DMS53 treated with DMSO at 0.1 percent for 48 hours (cell line): ENCODE results near the gene AAR2.

Experiments
- DNase-seq: peaks from one replicate; lab custom pipeline; 2025; ENCODE audit not compliant: unreplicated experiment; lab: John Stamatoyannopoulos, UW

Gene AAR2

DNA sequence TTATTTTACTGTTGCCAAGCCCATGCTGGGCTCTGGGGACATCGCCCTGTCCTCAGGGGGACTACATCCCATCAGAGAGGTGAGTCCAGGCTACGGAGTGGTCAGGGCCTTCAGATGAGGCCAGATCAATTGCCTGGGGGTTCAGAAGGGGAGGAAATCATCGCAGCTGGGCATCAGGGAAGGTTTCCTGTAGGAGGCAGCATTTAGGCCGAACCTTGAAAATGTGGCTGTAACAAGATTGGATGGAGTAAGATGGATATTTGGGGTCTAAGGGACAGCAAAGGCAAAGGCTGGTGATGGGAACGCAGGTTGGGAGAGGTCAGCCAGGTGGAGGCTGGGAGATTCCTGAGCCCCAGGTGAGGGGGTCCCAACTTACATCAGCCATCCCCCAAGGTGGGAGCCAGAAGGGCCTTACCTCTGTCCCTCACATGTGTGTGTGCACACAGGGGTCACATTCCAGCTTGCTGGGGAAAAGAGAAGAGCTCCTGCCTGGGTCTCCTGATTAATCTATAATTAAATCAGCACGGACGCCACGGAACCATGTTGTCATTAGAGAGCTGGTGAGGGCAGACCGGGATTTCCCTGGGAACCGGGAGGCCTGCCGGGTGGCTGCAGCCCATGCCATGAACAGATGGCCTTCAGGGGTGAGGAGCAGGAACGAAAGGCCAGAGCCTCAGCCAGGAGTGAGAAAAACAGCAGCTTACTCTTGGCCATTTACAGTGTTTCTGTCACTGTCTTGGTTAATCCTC, 39.3 kb downstream of the AAR2 start:
- DNase-seq, result no peak

DNA sequence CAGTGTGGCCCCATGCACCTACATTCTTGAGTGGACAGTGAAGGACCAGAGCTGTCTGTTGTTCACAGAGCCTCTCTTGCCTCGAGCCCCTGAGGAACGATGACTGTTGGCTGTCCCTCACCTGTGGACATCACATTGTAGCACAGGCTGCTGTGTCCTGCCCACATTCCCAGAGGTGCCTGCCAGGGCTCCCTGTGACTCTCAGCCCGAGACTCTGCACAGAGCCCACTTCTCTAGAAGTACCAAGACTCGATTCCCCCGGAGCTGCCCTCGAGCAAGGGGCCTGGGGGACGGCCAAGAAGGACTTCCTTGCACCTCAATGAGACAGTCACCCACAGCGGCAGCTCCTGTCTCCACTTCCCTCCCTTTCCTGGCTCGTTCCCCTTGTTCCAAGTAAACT, 41.3 kb downstream of the AAR2 start:
- no peak for DNase-seq

DNA sequence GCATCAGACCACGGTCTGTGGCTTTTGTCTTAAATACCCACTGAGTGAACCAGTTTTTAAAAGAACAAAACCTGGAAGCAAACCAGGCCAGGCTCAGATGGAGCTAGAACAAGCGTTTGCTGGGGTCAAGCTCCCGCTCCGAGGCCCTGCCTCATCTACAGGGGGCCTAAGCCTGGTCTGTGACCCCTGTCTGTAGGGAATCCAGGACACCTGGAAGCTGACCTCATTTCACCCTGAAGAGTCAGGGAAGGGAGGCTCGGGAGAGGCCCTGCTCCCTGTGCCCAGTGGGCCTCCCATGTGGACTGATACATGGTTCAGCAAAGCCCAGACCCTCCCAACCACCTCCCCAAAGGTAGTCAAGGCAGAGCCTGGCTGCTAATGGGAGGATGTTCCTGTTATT, 43.1 kb downstream of the AAR2 start:
- DNase-seq, result no peak

DNA sequence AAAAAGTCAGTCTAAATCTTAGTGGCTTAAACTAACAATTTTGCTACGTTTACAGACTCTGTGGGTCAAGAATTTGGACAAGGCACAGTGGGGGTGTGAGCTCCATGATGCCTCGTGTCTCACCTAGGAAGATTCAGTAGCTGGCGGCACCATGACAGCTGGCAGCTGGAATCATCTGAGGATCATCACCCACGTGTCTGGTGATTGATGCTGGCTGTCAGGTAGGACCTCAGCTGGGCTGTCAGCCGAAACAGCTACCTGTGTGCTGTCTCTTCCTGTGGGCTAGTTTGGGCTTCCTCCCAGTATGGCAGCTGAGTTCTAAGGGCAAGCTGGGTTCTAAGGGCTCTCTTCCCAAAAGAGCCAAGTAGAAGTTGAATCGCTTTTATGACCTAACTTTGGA, 43.5 kb downstream of the AAR2 start:
- no peak for DNase-seq

DNA sequence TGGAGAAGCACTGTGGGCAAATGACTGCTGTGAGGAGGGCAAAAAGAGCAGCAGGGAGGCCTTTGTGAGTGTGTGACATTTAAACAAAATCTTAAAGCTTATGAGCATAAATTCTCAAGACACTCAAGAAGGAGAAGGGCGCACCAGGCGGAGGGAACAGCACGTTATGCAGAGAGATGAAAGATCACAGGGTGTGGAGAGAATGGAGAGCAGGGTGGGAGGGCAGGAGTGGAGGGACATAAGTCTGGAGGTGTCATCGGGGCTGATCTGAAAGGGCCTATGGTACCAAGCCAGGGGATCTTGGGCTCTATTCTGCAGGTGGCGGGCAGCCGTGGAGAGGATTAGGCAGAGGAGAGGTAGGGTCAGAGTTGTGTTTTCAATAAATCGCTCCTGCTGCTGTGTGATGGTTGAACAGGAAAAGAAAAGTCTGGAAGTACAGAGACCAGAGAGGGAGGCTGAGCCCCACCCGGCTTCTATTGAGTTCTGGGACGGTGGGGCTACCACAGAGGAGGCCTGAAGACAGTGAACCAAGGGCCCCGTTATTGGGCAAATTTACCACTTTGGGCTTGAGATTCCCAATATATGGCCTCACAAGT, 45.6 kb downstream of the AAR2 start:
- DNase-seq, result no peak

DNA sequence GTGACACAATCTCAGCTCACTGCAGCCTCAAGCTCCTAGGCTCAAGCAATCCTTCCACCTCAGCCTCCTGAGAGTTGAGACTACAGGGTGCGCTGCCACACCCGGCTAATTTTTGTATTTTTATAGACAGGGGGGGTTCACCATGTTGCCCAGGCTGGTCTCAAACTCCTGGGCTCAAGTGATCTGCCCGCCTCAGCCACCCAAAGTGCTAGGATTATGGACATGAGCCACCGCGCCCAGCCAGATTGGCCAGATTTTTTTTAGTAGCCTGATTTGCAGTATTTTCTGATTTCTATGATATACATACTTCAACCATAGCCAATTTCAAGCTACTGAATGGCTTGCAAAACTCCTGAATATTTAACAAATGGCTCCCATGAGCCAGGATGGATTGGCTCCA, 48.5 kb downstream of the AAR2 start:
- DNase-seq, result no peak

DNA sequence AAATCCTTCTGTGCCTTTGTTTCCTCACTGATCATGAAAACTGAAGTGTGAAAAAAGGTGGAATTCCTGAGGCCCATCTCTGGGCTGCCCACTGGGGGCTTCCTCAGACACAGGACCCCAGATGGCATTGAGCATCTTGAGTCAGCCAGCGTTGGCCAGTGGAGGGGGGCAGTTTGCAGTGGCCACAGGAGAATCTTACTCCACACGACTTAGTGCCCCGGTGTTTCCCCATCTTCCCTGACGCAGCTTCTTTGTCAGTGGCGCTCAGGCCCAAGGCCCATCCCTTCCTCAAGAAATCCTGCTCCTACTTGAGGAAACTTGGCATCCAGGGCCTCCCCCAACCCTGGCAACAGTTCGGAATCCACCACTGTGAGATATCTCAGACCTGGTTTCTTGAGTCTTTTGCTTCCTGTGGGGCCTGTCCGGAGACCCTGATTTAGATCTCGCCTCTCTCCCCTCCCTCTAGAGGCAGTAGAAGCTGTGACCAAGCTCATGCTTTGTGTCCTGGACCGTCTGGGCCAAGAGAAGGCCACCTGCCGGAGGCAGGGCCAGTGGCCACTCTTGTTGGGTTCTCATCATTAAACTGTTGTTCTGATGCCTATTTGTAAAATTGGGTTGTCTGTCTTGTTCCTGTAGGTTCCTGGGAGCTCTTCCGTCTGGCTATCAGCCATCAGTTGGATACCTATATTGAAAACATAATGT, 49.6 kb downstream of the AAR2 start:
- no peak for DNase-seq

DNA sequence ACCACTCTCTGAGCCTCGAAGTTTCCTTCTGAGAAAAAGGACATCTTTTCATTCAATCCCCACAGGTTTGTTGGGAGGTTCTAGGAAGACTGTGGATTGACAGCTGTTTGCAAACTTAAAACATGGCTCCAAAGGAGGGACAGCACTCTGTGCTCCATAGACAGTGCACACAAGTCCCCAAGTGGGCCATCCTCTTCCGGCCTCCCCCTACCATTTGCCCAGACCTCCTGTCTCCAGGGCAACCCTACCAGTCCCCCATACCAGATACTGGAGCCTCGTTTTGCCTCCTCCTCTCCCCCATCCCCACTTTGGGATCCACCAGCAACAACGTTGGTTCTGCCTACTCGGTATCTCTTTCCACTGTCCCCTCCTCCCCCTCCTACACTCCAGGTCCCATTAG, 61.4 kb downstream of the AAR2 start:
- no peak for DNase-seq

DNA sequence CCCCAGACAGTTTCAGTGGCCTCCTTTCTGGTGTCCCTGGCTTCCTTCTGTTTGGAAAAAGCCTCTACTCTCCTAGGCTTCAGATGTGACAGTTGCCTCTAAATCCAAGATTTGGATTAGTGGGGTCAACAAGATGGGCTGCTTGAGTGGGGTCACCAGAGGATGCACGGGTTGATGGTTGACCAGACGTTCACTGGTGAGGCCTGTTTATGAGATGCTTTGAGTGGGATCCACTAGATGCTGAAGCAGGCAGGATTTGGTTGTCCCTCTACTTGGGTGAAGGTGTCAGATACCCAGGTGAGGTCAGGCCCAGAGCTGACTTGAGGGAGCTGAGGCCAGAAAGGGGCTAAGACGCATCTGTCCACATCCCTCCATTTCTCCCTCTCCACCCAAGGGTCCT, 61.8 kb downstream of the AAR2 start:
- DNase-seq, result no peak

DNA sequence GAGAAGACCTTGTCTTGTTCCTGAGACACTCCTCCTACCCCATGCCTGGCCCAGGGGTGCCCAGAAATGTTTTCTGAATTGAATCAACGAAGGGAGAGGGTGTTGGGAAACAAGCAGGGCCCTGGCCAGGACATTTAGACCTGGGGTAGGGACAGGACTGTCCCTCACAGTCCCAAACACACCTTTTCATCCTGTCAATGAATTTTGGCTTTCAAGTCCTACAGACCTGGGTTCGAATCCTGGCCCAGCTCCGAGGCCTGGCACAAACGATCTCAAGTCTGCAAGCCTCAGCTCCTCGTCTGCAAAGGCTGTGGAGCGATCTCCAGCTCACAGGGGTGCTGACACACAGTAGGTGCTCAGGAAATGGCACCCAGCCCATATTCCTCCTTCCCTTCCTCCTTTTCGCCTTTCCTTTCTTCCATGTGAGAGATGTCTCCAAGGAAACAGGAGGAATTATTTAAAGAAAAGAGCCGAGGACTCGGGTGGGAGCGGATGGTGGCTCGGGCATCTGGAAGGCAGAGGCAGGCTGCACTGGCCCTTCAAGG, 62.6 kb downstream of the AAR2 start:
- no peak for DNase-seq

DNA sequence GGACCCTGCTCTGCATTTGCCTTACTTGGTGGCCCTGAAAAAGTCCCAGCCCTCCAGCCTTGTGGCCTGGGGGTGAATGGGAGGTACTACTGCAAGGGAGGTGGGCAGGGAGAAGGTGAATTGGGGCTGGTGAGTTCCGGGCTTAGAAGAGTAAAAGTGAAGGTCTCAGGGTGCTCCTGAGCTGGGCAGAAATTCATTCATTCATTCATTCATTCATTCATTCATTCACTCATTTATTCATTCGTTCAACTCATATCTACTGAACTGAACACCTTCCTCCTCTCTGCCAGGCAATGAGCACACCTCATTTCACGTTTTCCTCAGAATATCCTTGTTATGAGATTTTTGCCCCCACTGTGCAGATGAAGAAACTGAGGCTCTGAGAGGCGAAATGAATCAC, 63.2 kb downstream of the AAR2 start:
- DNase-seq, result no peak

DNA sequence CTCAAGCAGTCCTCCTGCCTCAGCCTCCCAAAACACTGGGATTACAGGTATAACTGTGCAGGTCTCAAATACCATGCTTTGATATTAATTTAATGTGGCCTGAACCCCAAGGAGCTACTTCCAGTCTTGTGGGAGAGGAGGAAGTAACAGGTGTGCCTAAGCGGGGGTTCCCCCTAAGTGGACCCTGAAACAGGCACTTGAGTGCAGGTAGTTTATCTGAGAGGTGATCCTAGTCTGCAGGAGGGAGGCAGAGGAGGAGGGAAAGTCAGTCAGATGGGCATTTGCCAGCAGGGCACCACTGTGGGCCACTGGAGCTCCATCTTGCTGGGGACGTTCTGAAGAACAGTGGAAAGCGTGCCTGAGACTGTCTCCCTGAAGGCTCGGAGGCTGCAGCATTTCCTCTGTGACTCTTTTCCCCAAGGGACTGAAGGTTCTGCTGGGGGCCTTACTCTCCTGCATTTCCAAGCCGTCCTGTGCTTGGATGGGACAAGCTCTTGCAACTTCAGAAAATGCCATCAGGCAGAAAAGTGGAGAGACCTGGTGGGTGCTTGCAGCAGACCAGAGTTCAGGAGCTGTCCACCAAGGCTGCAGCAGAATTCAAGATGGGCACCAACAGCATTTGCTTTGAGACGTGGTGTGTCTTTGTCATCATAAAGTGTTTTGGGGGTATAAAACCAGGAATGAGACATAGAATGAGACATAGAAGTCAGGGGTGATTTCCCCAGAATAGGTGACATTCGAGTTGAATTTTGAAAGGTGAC, 65.3 kb downstream of the AAR2 start:
- DNase-seq, result no peak

DNA sequence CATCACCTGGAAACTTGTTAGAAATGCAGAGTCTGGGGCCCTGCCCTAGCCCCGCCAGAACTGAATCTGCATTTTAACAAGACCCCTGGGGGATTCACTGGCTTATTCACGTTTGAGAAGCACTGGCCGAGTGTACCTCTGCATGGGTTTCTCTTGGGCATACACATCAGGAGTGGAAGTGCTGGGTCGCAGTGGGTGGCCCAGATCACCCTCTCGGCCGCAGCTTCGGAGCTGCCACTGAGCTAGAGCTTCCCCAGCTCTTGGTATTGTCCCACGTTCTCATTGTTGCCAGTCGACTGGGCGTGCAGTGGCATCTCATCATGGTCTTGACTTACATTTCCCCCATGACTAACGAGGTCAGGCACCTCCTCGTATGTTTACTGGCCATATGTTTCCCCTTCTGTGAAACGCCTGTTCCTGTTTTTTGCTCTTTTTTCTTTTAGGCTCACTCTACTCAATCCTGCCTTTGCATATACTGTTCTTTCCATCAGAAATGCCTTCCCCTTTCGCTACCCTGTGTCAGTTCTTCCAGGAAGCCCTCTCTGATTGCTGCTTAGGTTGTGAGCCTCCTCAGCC, 66.8 kb downstream of the AAR2 start:
- no peak for DNase-seq

DNA sequence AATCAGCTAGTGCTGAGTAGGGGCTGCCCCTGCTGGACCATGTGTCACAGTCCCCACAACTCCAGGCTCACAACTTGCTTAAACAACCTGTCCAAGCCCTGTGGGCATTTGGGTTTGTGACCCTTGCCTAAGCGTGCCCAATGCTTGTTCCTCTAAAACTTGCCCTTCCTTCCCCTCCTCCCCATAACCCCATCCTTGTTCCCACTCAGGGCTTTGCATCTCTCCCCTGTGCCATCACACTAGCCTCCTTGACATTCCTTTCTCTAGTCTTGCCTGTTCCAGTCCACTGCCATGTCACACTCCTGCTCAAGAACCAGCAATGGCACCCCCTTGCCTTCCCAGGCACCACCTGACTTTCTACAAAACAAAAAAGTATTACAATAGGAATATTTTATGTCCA, 67.6 kb downstream of the AAR2 start:
- DNase-seq, result no peak

DNA sequence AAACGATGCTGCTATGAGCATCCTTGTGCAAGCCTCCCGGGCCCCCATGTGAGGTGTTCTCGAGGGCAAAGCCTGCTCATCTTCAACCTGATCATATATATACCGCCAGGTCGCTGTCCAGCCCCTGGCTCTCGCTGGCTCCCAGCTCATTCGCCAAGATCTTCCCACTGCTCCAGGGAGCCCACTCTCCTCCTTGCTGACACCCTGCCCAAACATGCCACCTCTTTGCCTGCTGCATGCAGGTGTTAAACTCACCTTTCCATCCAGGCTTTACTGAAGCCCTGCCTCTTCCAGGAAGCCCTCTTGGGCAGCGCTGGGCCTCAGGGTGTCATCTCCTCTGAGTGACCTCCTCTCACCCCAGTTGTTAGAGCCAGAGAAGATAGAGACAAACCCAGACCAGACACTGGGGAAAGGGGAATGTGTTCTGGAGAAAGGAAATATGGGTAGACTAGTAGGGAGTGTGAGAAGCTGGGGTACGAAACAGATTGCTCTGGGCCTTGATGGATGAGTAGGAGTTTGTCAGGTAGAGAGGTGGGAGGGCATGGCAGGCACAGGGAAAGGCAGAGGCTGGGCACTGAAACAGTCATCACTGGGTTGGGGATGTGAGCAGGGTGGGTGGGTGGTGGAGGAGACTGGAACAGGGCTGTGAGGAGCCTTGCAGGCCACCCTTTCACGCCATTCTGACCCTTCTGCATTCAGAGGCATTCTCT, 68.7 kb downstream of the AAR2 start:
- no peak for DNase-seq

DNA sequence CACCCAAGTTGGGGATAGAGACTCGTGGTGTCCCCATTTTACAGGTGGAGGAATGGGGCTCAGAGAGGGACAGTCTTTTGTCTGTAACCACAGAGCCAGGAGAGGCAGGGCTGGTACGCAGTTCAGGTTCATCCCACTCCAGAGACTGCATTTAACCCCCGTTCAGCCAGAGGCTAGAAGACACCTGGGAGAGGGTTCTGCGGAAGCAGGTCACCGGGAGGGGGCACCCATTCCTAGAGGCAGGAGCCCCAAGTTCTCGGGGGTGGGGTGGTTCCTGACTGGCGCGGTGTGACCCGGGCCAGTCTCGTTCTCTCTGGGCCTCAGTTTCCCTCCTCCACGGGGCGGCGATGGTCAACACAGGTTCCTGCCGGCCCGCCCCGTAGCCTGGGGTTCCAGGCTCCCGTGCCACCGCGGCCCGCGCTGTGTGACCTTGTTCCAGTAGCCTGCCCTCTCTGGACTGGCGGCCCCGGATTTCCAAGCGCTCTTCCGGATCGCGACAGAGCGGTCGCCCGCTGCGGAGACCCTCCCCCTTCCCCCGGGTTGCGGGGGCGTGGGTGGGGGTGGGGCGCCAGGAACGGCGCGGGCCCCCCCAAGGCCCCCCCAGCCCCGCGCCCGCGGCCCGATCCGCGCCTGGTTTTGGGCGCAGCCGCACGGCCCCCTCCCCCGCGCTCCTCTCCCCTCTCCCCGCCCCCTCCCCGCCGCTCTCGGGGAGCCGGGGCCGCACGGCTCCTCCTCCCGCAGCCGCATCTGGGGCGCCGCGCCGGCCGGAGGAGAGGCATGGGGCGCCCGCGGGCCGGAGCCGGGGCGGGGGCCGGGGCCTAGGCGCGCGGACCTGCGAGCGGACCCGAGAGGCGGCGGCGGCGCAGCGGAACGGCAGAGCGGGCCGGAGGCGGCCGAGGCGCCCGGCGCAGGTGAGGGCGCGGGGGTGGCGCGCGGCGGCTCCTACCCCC, 69.6 kb downstream of the AAR2 start, which contains the start of gene DLGAP4:
Gene DLGAP4, plus strand, starts transcription at position 738 of the 950 bp plus-strand sequence. CDS start 125,379 bp downstream, outside the sequence.
- no peak for DNase-seq
